Ishikawa (cell line): ENCODE data around the gene ARHGAP22.

Source experiments
- CEBPB ChIP-seq: IDR thresholded peaks from 2 replicates; pipeline ENCODE4 v1.6.1; 2012
- CREB1 ChIP-seq: IDR thresholded peaks from 2 replicates; pipeline ENCODE4 v1.6.1; 2012; ENCODE audit warnings: low read depth
- EGR1 ChIP-seq: IDR thresholded peaks from 2 replicates; pipeline ENCODE4 v1.6.1; 2012
- EP300 ChIP-seq: IDR thresholded peaks from 2 replicates; pipeline ENCODE4 v1.6.1; 2012; ENCODE audit warnings: borderline replicate concordance
- FOXM1 ChIP-seq: IDR thresholded peaks from 2 replicates; pipeline ENCODE4 v1.6.1; 2012; ENCODE audit warnings: low read depth, borderline replicate concordance
- NFIC ChIP-seq: IDR thresholded peaks from 2 replicates; pipeline ENCODE4 v1.6.1; 2012
- RAD21 ChIP-seq: IDR thresholded peaks from 2 replicates; pipeline ENCODE4 v1.6.1; 2012; ENCODE audit warnings: low read depth
- TAF1 ChIP-seq: IDR thresholded peaks from 2 replicates; pipeline ENCODE4 v1.6.1; 2012; ENCODE audit warnings: low read depth, mild to moderate bottlenecking
- TCF12 ChIP-seq: IDR thresholded peaks from 2 replicates; pipeline ENCODE4 v1.6.1; 2012; ENCODE audit warnings: low read depth
- TEAD4 ChIP-seq: IDR thresholded peaks from 2 replicates; pipeline ENCODE4 v1.6.1; 2012
- YY1 ChIP-seq: IDR thresholded peaks from 2 replicates; pipeline ENCODE4 v1.6.1; 2012; ENCODE audit warnings: low read depth
- ZBTB7A ChIP-seq: IDR thresholded peaks from 2 replicates; pipeline ENCODE4 v1.6.1; 2012; ENCODE audit warnings: low read depth
- TF ChIP-seq, protein P1 (sequence below): IDR thresholded peaks from 2 replicates; pipeline ENCODE4 v1.6.1; 2012
- TF ChIP-seq, protein P2 (sequence below): IDR thresholded peaks from 2 replicates; pipeline ENCODE4 v1.6.1; 2012; ENCODE audit warnings: low read depth, mild to moderate bottlenecking
- TF ChIP-seq, protein P3 (sequence below): IDR thresholded peaks from 2 replicates; pipeline ENCODE4 v1.6.1; 2012

Gene ARHGAP22

DNA sequence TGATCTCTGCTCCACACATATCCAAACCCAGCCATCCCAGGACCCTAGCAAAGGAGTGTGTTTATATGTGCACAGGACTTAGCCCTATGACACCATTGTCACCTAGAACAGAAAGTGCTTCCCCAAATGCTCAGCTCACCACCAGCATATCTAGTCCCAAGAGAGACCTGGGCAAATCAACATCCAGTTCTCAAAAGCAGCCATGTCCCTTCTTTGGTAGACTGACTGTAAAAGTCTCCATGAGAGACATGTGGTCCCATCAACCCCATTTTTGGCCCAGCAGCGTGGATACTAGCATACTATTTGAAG is 20.9 kb upstream of the ARHGAP22 start:
- TF ChIP-seq RAD21 (no peak), EP300 (no peak), EGR1 (no peak), CREB1 (no peak), FOXM1 (no peak)
- TF ChIP-seq, protein P1, sequence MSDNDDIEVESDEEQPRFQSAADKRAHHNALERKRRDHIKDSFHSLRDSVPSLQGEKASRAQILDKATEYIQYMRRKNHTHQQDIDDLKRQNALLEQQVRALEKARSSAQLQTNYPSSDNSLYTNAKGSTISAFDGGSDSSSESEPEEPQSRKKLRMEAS, result no peak

DNA sequence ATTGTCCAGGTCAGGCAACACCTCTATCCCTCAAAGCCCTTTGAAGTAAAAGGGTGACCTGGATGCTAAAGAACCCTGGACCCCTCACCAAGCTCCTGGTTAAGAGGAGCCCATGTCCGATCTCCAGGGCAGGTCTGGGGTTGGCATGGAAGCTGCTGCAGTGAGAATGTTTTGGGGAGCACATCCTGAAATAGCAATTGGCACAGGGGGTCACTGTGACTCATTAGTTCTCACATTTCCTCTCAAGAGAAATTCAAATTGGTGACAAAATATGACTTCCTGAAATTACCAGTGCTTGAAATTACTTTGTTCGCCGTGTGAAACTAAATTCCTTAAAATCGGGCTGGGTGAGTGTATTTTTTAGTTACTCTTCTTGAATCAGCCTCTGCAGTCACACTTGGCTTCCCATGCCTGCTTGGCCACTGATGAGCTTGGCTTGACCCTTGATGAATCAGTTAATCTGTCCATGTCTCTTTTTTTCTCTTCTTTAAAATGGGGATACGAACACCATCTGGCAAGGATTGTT is 18.8 kb upstream of the ARHGAP22 start:
- TF ChIP-seq ZBTB7A (no peak), YY1 (no peak), TCF12 (no peak), TEAD4 (no peak), CREB1 (no peak), RAD21 (no peak), EGR1 (no peak), TAF1 (no peak), FOXM1 (no peak), NFIC (no peak), EP300 (no peak), CEBPB (no peak)
- TF ChIP-seq, protein P2, sequence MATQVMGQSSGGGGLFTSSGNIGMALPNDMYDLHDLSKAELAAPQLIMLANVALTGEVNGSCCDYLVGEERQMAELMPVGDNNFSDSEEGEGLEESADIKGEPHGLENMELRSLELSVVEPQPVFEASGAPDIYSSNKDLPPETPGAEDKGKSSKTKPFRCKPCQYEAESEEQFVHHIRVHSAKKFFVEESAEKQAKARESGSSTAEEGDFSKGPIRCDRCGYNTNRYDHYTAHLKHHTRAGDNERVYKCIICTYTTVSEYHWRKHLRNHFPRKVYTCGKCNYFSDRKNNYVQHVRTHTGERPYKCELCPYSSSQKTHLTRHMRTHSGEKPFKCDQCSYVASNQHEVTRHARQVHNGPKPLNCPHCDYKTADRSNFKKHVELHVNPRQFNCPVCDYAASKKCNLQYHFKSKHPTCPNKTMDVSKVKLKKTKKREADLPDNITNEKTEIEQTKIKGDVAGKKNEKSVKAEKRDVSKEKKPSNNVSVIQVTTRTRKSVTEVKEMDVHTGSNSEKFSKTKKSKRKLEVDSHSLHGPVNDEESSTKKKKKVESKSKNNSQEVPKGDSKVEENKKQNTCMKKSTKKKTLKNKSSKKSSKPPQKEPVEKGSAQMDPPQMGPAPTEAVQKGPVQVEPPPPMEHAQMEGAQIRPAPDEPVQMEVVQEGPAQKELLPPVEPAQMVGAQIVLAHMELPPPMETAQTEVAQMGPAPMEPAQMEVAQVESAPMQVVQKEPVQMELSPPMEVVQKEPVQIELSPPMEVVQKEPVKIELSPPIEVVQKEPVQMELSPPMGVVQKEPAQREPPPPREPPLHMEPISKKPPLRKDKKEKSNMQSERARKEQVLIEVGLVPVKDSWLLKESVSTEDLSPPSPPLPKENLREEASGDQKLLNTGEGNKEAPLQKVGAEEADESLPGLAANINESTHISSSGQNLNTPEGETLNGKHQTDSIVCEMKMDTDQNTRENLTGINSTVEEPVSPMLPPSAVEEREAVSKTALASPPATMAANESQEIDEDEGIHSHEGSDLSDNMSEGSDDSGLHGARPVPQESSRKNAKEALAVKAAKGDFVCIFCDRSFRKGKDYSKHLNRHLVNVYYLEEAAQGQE, result no peak
- TF ChIP-seq, protein P1, result no peak
- TF ChIP-seq, protein P3, sequence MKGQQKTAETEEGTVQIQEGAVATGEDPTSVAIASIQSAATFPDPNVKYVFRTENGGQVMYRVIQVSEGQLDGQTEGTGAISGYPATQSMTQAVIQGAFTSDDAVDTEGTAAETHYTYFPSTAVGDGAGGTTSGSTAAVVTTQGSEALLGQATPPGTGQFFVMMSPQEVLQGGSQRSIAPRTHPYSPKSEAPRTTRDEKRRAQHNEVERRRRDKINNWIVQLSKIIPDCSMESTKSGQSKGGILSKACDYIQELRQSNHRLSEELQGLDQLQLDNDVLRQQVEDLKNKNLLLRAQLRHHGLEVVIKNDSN, result no peak

DNA sequence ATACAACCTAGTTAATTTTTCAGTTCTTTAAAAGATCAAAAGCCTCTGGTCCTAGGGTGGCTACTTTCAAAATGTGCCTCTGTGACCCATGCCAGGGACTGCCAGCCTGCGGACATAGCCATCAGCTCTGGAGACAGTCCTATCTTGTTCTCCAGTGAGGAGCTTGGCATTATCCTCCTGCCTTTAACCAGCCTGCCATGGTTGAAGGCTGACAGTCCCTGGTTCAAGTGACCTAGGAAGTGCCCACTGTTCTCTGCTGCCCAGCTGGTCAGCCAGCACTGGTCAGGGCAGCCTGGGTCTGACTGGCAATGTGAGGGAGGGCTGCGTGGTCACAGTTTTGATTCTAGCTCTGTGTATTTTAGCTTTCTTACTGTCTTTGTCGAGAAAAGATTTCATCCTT is 18.1 kb upstream of the ARHGAP22 start:
- TF ChIP-seq, protein P3, result no peak
- TF ChIP-seq TAF1, result no peak
- TF ChIP-seq ZBTB7A, result no peak
- TF ChIP-seq TEAD4, result no peak
- TF ChIP-seq CEBPB, result no peak
- TF ChIP-seq, protein P2, result no peak
- TF ChIP-seq FOXM1, result no peak
- TF ChIP-seq EP300, result no peak
- no peak for TF ChIP-seq EGR1

DNA sequence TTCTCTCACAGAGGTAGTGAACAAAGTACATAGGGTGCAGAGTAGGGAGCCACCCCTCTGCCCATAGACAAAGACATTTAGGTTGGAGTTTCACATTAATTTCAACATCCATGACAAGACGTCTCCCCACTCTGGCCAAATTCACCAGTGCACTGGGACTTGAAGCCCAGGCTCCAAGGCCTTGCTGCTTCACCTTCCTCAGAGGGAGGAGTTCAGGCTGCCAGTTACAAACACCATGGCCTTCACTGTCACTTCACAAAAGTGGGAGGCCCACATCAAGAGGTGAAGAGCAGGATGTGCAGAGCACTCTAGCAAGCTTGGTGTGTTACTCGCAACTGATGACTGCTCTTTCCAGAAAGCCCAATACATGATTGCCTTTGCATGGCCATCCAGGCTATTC is 15.8 kb upstream of the ARHGAP22 start:
- no peak for TF ChIP-seq NFIC
- no peak for TF ChIP-seq EGR1
- TF ChIP-seq, protein P3, result no peak

DNA sequence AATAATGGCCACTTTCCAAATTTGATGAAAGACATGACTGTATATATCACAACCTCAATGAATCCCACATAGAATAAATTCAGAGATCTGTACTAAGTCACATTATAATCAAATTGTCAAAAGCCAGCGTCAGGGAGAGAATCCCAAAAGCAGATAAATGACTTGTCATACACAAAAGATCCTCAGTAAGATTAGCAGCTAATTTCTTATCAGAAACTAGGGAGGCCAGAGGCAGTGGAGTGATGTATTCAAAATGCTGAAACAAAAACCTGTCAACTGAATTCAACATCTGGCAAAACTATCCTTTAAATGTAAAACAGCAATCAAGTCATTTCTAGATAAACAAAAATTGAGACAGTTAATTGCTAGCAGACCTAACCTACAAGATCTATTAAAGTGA is 11.6 kb upstream of the ARHGAP22 start:
- TF ChIP-seq CEBPB (no peak), TAF1 (no peak)

DNA sequence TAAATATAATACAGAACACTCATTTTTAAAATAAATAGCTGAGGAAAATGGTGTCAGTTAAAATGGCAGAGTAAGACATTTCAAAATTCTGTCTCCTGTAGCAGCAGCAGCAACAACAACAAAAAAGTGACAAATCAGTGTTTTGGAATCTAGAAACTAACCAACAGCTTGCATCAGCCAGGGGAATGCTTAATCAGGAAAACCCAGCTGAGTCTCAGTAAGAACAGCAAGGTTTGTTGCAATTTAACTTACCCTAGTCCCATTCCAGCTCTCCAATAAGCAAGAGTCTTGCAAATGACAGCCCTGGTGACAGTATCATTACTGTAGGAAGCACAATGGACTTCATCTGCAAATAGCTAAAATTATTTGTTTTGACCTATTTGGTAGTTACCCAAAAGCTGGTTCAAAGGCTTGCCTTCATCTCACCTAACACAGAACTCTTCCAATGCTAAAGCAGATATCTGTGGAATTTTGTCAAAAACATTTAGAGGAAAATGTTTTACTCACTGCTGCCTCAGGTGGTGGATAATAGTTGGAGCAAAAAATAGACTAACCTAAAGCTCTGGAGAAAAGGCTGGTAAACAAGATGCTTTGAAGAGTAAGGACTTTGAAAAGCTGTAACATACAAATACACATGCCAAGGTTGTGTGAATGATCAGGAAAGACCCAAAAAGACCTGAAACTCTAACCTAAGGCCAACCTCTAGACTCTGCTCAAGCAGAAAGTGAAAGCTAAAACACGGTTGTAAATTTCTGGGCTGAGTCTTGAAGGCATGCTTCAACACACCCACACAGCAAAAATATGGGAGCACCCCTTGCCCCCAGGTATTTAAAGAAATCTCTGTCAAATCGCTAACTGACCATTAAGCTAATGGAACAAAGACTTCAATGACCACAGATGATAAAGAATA is 9.9 kb upstream of the ARHGAP22 start:
- no peak for TF ChIP-seq TEAD4
- TF ChIP-seq CEBPB, result no peak
- TF ChIP-seq ZBTB7A, result no peak
- no peak for TF ChIP-seq NFIC
- TF ChIP-seq, protein P2, result no peak
